ENCODE measurements around the gene RNF207. TPM values are rescaled to one million over a fixed set of nuclear protein-coding genes. Genes with fewer than 3 reads are reported as not detected.
A peak's percentile ranks its signal among the peaks of the same experiment; 100 is the strongest.

RNF207 gene
- total and polyA plus RNA-seq, 2 of the 4 experiments (the other 2 are of a cell fraction), result 2.7 to 17.2 TPM

DNA sequence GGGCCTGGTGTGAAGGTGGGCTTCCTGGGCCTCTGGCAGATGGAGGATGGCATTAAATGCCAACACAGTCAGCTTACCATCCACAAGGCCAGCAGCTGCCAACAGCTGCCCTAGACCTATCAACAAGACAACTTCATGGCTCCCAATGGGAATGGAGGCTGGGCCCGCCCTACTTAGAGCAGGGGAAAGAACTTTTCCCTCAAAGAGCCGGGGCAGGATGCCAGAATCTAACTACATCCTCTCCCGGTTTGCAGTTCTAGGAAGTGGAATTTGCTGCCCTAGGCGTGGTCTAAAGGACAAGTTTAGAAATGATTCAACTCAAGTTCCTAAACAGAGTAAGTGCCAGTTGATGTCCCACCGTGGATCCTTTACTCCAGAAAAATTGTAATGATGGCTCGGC is 16.7 kb downstream of the RNF207 start:
- Histone ChIP-seq H3K23ac (ENCODE audit: low read depth, low read length) (no peak overlapping the region), H2BK20ac (ENCODE audit: low read depth, low read length) (no peak overlapping the region), H4K91ac (ENCODE audit: insufficient read depth, low read depth, low read length) (no peak overlapping the region), H3K4me1 (ENCODE audit: control insufficient read depth, insufficient read depth, low read length) (no peaks in the 10 kb centered on the region), H4K5ac (ENCODE audit: low read depth, low read length) (no peak overlapping the region), H2BK15ac (ENCODE audit: low read depth, low read length) (no peak overlapping the region), H3K79me1 (ENCODE audit: low read depth in 1 of 2, low read length in 2 of 2) (peaks cover 0 to 5% of the 10 kb centered on the region in 2 experiments; a peak in 2 of 4 replicates), H2AFZ (replicated peaks; ENCODE audit: low read length, poor library complexity) (no peak overlapping the region), H4K20me1 (ENCODE audit: insufficient read depth, low read length) (no peaks in the 10 kb centered on the region; the same call in 1 of the 2 replicates), H2BK120ac (ENCODE audit: low read depth, low read length) (no peak overlapping the region), H3K9me3 (ENCODE audit: control insufficient read depth, insufficient read depth, low read length) (no peaks in the 10 kb centered on the region), H2AK5ac (ENCODE audit: low read depth, low read length) (no peak overlapping the region), H4K8ac (ENCODE audit: low read depth in 2 of 2, low read length in 2 of 2) (no peak overlapping the region), H3K36me3 (ENCODE audit: control insufficient read depth, insufficient read depth, low read length) (peaks cover 34% of the 10 kb centered on the region), H3K14ac (replicated peaks; ENCODE audit: low read depth, low read length) (no peak overlapping the region), H3K27ac (ENCODE audit: insufficient read depth, low read length) (no peak overlapping the region), H3K56ac (ENCODE audit: extremely low read depth, insufficient read depth, low read length) (no peak overlapping the region), H2AK9ac (replicated peaks; ENCODE audit: low read depth, low read length, poor library complexity) (no peak overlapping the region), H2BK5ac (ENCODE audit: low read depth, low read length, poor library complexity, severe bottlenecking) (no peak overlapping the region), H3K4me2 (ENCODE audit: low read depth, low read length) (no peak overlapping the region), H3K4ac (ENCODE audit: low read depth, low read length) (no peak overlapping the region), H3K18ac (ENCODE audit: low read depth, low read length) (no peak overlapping the region), H3K4me3 (ENCODE audit: insufficient read depth, low read depth, low read length) (no peak overlapping the region), H3K9ac (ENCODE audit: low read depth, low read length) (no peak overlapping the region), H3K9me1 (ENCODE audit: insufficient read depth, low read length) (no peaks in the 10 kb centered on the region; the same call in 1 of the 2 replicates), H3K27me3 (ENCODE audit: control insufficient read depth, insufficient read depth, low read length) (no peaks in the 10 kb centered on the region)
- ChIA-PET CTCF (no interaction called here), POLR2A (ENCODE audit: unreplicated experiment) (no interaction called here)
- DNase-seq (peak; percentile 31), ATAC-seq (ENCODE audit: low read depth) (peak; percentile 62)
- WGBS, 2 experiments (ENCODE audit: extremely low coverage in 2 of 2, insufficient read length in 1 of 2), result no CpG with 5 or more reads among the region's 6 CpGs
- dilution Hi-C loops (cut with HindIII; ENCODE audit: low sequenced_read_pairs, unreplicated experiment) (no loop called here), in situ Hi-C loops (cut with MboI; ENCODE audit: low sequenced_read_pairs) (no loop called here), intact Hi-C loops (cut with micrococcal nuclease) (no loop called here)
- TF ChIP-seq SMC3 (IDR thresholded peaks at IDR 0.05; ENCODE audit: low read depth, low read length), result no peak
- TF ChIP-seq, protein P1, sequence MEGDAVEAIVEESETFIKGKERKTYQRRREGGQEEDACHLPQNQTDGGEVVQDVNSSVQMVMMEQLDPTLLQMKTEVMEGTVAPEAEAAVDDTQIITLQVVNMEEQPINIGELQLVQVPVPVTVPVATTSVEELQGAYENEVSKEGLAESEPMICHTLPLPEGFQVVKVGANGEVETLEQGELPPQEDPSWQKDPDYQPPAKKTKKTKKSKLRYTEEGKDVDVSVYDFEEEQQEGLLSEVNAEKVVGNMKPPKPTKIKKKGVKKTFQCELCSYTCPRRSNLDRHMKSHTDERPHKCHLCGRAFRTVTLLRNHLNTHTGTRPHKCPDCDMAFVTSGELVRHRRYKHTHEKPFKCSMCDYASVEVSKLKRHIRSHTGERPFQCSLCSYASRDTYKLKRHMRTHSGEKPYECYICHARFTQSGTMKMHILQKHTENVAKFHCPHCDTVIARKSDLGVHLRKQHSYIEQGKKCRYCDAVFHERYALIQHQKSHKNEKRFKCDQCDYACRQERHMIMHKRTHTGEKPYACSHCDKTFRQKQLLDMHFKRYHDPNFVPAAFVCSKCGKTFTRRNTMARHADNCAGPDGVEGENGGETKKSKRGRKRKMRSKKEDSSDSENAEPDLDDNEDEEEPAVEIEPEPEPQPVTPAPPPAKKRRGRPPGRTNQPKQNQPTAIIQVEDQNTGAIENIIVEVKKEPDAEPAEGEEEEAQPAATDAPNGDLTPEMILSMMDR (conservative IDR thresholded peaks at IDR 0.05; ENCODE audit: low read depth, low read length), result no peak
- no TSS peak for BruUV-seq (replicated peaks)
